Measurements from ENCODE around the gene SRGAP1.

DNA sequence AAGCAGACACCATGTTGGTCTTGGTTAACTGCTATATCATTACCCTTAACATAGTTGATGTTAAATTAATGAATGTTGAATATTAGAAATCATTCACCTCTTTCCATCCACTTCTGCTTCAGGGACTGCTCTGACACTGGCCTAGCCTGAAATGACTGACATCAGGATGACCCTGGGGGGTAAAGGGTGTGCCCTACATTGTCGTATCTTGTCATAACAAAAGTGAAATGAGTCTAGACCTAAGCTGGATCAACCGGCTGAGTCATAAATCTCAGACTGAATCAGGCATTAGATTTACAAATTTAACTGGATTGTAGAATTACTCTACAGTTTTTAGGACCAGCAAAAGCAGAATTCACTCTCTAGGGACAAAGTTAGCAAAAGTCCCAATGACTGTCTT is 342.3 kb downstream of the SRGAP1 start:
- TF ChIP-seq, protein P1, sequence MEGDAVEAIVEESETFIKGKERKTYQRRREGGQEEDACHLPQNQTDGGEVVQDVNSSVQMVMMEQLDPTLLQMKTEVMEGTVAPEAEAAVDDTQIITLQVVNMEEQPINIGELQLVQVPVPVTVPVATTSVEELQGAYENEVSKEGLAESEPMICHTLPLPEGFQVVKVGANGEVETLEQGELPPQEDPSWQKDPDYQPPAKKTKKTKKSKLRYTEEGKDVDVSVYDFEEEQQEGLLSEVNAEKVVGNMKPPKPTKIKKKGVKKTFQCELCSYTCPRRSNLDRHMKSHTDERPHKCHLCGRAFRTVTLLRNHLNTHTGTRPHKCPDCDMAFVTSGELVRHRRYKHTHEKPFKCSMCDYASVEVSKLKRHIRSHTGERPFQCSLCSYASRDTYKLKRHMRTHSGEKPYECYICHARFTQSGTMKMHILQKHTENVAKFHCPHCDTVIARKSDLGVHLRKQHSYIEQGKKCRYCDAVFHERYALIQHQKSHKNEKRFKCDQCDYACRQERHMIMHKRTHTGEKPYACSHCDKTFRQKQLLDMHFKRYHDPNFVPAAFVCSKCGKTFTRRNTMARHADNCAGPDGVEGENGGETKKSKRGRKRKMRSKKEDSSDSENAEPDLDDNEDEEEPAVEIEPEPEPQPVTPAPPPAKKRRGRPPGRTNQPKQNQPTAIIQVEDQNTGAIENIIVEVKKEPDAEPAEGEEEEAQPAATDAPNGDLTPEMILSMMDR (optimal IDR thresholded peaks at IDR 0.05 in 1 of 3, IDR thresholded peaks at IDR 0.05 in 1 of 3, conservative IDR thresholded peaks at IDR 0.05 in 1 of 3; ENCODE audit: extremely low read depth in 1 of 3, insufficient read depth in 2 of 3, low read length in 3 of 3) = no peak
- no peak for TF ChIP-seq EZH2 (IDR thresholded peaks at IDR 0.05; ENCODE audit: low read length)
